ENCODE results near the gene RAB3B.
"Not testable (repeated sequence)": the region's sequence is repeated elsewhere in the genome, so short reads cannot be mapped to it uniquely, and the experiment has no call there.

The RAB3B gene

GRCh38 chr1:51990478-51990965 lies at the start of gene RAB3B:
Gene RAB3B, minus strand, starts transcription at chr1:51990700. Its CDS starts 13,583 bp downstream, at chr1:51977117.
- peak; percentile 42 for DNase-seq

GRCh38 chr1:52037909-52038308 lies 47.4 kb upstream of the RAB3B start:
- DNase-seq = no peak

GRCh38 chr1:52037402-52037814 lies 46.9 kb upstream of the RAB3B start:
- DNase-seq = no peak

GRCh38 chr1:52034050-52034384 lies 43.5 kb upstream of the RAB3B start:
- no peak for DNase-seq

GRCh38 chr1:52033190-52034049 lies 42.9 kb upstream of the RAB3B start, which contains the start of gene KTI12:
Gene KTI12, minus strand, starts transcription at chr1:52033810. Its CDS starts 49 bp downstream, at chr1:52033761.
- DNase-seq = peak; percentile 78

GRCh38 chr1:52032785-52033131 lies 42.3 kb upstream of the RAB3B start:
- peak; percentile 0 for DNase-seq

- DNase-seq = no peak
These were observed 41.8 kb upstream of the RAB3B start for GRCh38 chr1:52032124-52032784.

GRCh38 chr1:52028839-52029238 lies 38.3 kb upstream of the RAB3B start:
- DNase-seq = not testable (repeated sequence)

GRCh38 chr1:52028328-52028727 lies 37.8 kb upstream of the RAB3B start:
- no peak for DNase-seq

- DNase-seq = no peak
These were observed 35.8 kb upstream of the RAB3B start for GRCh38 chr1:52026278-52026677.

- DNase-seq = no peak
These were observed 31.6 kb upstream of the RAB3B start for GRCh38 chr1:52022133-52022532.

GRCh38 chr1:52008071-52008809 lies 17.7 kb upstream of the RAB3B start:
- DNase-seq = no peak

- no peak for DNase-seq
These were observed 16.9 kb upstream of the RAB3B start for GRCh38 chr1:52007215-52008002.

GRCh38 chr1:52006081-52006553 lies 15.6 kb upstream of the RAB3B start:
- not testable (repeated sequence) for DNase-seq

GRCh38 chr1:52005548-52005947 lies 15.0 kb upstream of the RAB3B start:
- not testable (repeated sequence) for DNase-seq

- DNase-seq = no peak
These were observed 13.4 kb upstream of the RAB3B start for GRCh38 chr1:52003877-52004276.

GRCh38 chr1:52002038-52002917 lies 11.8 kb upstream of the RAB3B start:
- peak; percentile 73 for DNase-seq

GRCh38 chr1:51998701-51999100 lies 8.2 kb upstream of the RAB3B start:
- DNase-seq = no peak

- no peak for DNase-seq
These were observed 7.5 kb upstream of the RAB3B start for GRCh38 chr1:51997974-51998382.

- no peak for DNase-seq
These were observed 670 bp downstream of the RAB3B start for GRCh38 chr1:51989582-51990477.
